ENCODE measurements around the gene TMEM119. TPM values are rescaled to one million over a fixed set of nuclear protein-coding genes. Genes with fewer than 3 reads are reported as not detected.

Gene TMEM119
- total RNA-seq, 2 experiments from 2014 or later = not detected

GRCh38 chr12:108603743-108604142, 5.9 kb upstream of the TMEM119 start:
- Mint-ChIP-seq H3K4me1 (ENCODE audit: low read depth) (no peaks in the 10 kb centered on the region), H3K36me3 (ENCODE audit: low read depth) (no peaks in the 10 kb centered on the region), H3K27ac (no peak overlapping the region), H3K4me3 (no peak overlapping the region), H3K9me3 (no peaks in the 10 kb centered on the region), H3K27me3 (ENCODE audit: low read depth) (no peaks in the 10 kb centered on the region)
- CTCF ChIA-PET = interaction anchor here (1.4 kb wide), 2 partner anchors 14 to 27 kb away, joined by 3 to 5 read pairs; no protein-coding TSS in a partner anchor
- intact Hi-C loops (cut with micrococcal nuclease) = no loop called here
- DNase-seq = no peak

- Mint-ChIP-seq H3K4me3 (no peak overlapping the region), H3K27ac (no peak overlapping the region), H3K27me3 (ENCODE audit: low read depth) (no peaks in the 10 kb centered on the region), H3K4me1 (ENCODE audit: low read depth) (no peaks in the 10 kb centered on the region), H3K36me3 (ENCODE audit: low read depth) (no peaks in the 10 kb centered on the region), H3K9me3 (no peaks in the 10 kb centered on the region)
- CTCF ChIA-PET = no interaction called here
- intact Hi-C loops (cut with micrococcal nuclease) = no loop called here
- no peak for DNase-seq
Observed at GRCh38 chr12:108602976-108603704, 5.3 kb upstream of the TMEM119 start.

- Mint-ChIP-seq H3K4me3 (no peak overlapping the region), H3K9me3 (no peaks in the 10 kb centered on the region), H3K36me3 (ENCODE audit: low read depth) (no peaks in the 10 kb centered on the region), H3K27me3 (ENCODE audit: low read depth) (no peaks in the 10 kb centered on the region), H3K4me1 (ENCODE audit: low read depth) (no peaks in the 10 kb centered on the region), H3K27ac (no peak overlapping the region)
- DNase-seq = no peak
- CTCF ChIA-PET = interaction anchor here (0.7 kb wide), 1 partner anchor 229 kb away, joined by 3 read pairs; no protein-coding TSS in a partner anchor
- intact Hi-C loops (cut with micrococcal nuclease) = no loop called here
Observed at GRCh38 chr12:108602209-108602705, 4.4 kb upstream of the TMEM119 start.

GRCh38 chr12:108600702-108601007, 2.8 kb upstream of the TMEM119 start:
- H3K27me3 Mint-ChIP-seq (ENCODE audit: low read depth) = no peaks in the 10 kb centered on the region
- H3K27ac Mint-ChIP-seq = no peak overlapping the region
- CTCF ChIA-PET = interaction anchor here (0.6 to 1.7 kb wide), 4 partner anchors 15 to 419 kb away, joined by 3 to 4 read pairs (median 4); no protein-coding TSS in a partner anchor
- H3K4me3 Mint-ChIP-seq = no peak overlapping the region
- intact Hi-C loops (cut with micrococcal nuclease) = no loop called here
- H3K9me3 Mint-ChIP-seq = no peaks in the 10 kb centered on the region
- H3K36me3 Mint-ChIP-seq (ENCODE audit: low read depth) = no peaks in the 10 kb centered on the region
- H3K4me1 Mint-ChIP-seq (ENCODE audit: low read depth) = no peaks in the 10 kb centered on the region
- DNase-seq = no peak

GRCh38 chr12:108599948-108600701, 2.2 kb upstream of the TMEM119 start:
- H3K9me3 Mint-ChIP-seq = no peaks in the 10 kb centered on the region
- no peaks in the 10 kb centered on the region for H3K36me3 Mint-ChIP-seq (ENCODE audit: low read depth)
- no peak overlapping the region for H3K4me3 Mint-ChIP-seq
- H3K4me1 Mint-ChIP-seq (ENCODE audit: low read depth) = no peaks in the 10 kb centered on the region
- no peak for DNase-seq
- intact Hi-C loops (cut with micrococcal nuclease) = no loop called here
- no peak overlapping the region for H3K27ac Mint-ChIP-seq
- CTCF ChIA-PET = interaction anchor here (0.8 to 1.7 kb wide), 3 partner anchors 16 to 19 kb away, joined by 4 read pairs; no protein-coding TSS in a partner anchor
- no peaks in the 10 kb centered on the region for H3K27me3 Mint-ChIP-seq (ENCODE audit: low read depth)

GRCh38 chr12:108599541-108599940, 1.7 kb upstream of the TMEM119 start:
- CTCF ChIA-PET = interaction anchor here (1.7 kb wide), 1 partner anchor 16 kb away, joined by 4 read pairs; no protein-coding TSS in a partner anchor
- H3K9me3 Mint-ChIP-seq = no peaks in the 10 kb centered on the region
- no peak overlapping the region for H3K4me3 Mint-ChIP-seq
- no peak for DNase-seq
- H3K27ac Mint-ChIP-seq = no peak overlapping the region
- no peaks in the 10 kb centered on the region for H3K4me1 Mint-ChIP-seq (ENCODE audit: low read depth)
- H3K27me3 Mint-ChIP-seq (ENCODE audit: low read depth) = no peaks in the 10 kb centered on the region
- intact Hi-C loops (cut with micrococcal nuclease) = no loop called here
- H3K36me3 Mint-ChIP-seq (ENCODE audit: low read depth) = no peaks in the 10 kb centered on the region

GRCh38 chr12:108598553-108599250, 818 bp upstream of the TMEM119 start:
- no peak for DNase-seq
- H3K27ac Mint-ChIP-seq = no peak overlapping the region
- intact Hi-C loops (cut with micrococcal nuclease) = no loop called here
- H3K4me1 Mint-ChIP-seq (ENCODE audit: low read depth) = no peaks in the 10 kb centered on the region
- no peak overlapping the region for H3K4me3 Mint-ChIP-seq
- no peaks in the 10 kb centered on the region for H3K36me3 Mint-ChIP-seq (ENCODE audit: low read depth)
- H3K9me3 Mint-ChIP-seq = no peaks in the 10 kb centered on the region
- no peaks in the 10 kb centered on the region for H3K27me3 Mint-ChIP-seq (ENCODE audit: low read depth)
- CTCF ChIA-PET = interaction anchor here (1.0 kb wide), 1 partner anchor 12 kb away, joined by 3 read pairs; no protein-coding TSS in a partner anchor

GRCh38 chr12:108596854-108597558, 878 bp downstream of the TMEM119 start:
- no peaks in the 10 kb centered on the region for H3K36me3 Mint-ChIP-seq (ENCODE audit: low read depth)
- no peaks in the 10 kb centered on the region for H3K4me1 Mint-ChIP-seq (ENCODE audit: low read depth)
- no peak overlapping the region for H3K27ac Mint-ChIP-seq
- H3K4me3 Mint-ChIP-seq = no peak overlapping the region
- H3K9me3 Mint-ChIP-seq = no peaks in the 10 kb centered on the region
- intact Hi-C loops (cut with micrococcal nuclease) = no loop called here
- DNase-seq = no peak
- H3K27me3 Mint-ChIP-seq (ENCODE audit: low read depth) = no peaks in the 10 kb centered on the region
- CTCF ChIA-PET = no interaction called here

GRCh38 chr12:108595711-108596647, 1.9 kb downstream of the TMEM119 start:
- intact Hi-C loops (cut with micrococcal nuclease) = no loop called here
- CTCF ChIA-PET = interaction anchor here (1.2 kb wide), 1 partner anchor 21 kb away, joined by 5 read pairs; no protein-coding TSS in a partner anchor
- Mint-ChIP-seq H3K36me3 (ENCODE audit: low read depth) (no peaks in the 10 kb centered on the region), H3K4me3 (no peak overlapping the region), H3K27me3 (ENCODE audit: low read depth) (no peaks in the 10 kb centered on the region), H3K9me3 (no peaks in the 10 kb centered on the region), H3K4me1 (ENCODE audit: low read depth) (no peaks in the 10 kb centered on the region), H3K27ac (no peak overlapping the region)
- no peak for DNase-seq

GRCh38 chr12:108594960-108595710, 2.7 kb downstream of the TMEM119 start:
- no peaks in the 10 kb centered on the region for H3K36me3 Mint-ChIP-seq (ENCODE audit: low read depth)
- intact Hi-C loops (cut with micrococcal nuclease) = no loop called here
- no peak overlapping the region for H3K4me3 Mint-ChIP-seq
- no peak overlapping the region for H3K27ac Mint-ChIP-seq
- H3K27me3 Mint-ChIP-seq (ENCODE audit: low read depth) = no peaks in the 10 kb centered on the region
- DNase-seq = no peak
- CTCF ChIA-PET = interaction anchor here (1.2 kb wide), 1 partner anchor 22 kb away, joined by 5 read pairs; no protein-coding TSS in a partner anchor
- no peaks in the 10 kb centered on the region for H3K4me1 Mint-ChIP-seq (ENCODE audit: low read depth)
- no peaks in the 10 kb centered on the region for H3K9me3 Mint-ChIP-seq

Measured in activated naive CD4-positive, alpha-beta T cell treated with anti-CD3 and anti-CD28 coated beads for 36 hours (primary cell).